WTC11 (cell line): ENCODE results near the gene CTDP1. TPM values are rescaled to one million over a fixed set of nuclear protein-coding genes. Genes with fewer than 3 reads are reported as not detected.

Experiments
- ATAC-seq: fragments of 200-7000 bp; cut with Tn5 transposase; 2 replicates; pipeline ENCODE4 v1.10.0; 2021; ENCODE audit warnings: mild to moderate bottlenecking, moderate library complexity
- CTCF ChIA-PET: fragments of 300-600 bp; sonication (Branson Sonifier 250); formaldehyde crosslinking; loops from one replicate; lab custom pipeline; 2021; ENCODE audit warnings: antibody characterized with exemption; lab: Charles Lee
- POLR2A ChIA-PET: fragments of 350-600 bp; sonication (Branson Sonifier 250); formaldehyde crosslinking; loops from one replicate; lab custom pipeline; 2021; ENCODE audit warnings: antibody characterized with exemption; lab: Charles Lee
- DNase-seq: peaks from one replicate; pipeline ENCODE4 v3.0.0; 2021; ENCODE audit warnings: low spot score
- H3K27ac Mint-ChIP-seq: 2 replicates; pipeline ENCODE4 v1.8.0; 2021; ENCODE audit warnings: mixed read lengths
- H3K27me3 Mint-ChIP-seq: 2 replicates; pipeline ENCODE4 v1.8.0; 2021; ENCODE audit warnings: low read depth, mild to moderate bottlenecking, moderate library complexity, mixed read lengths
- H3K36me3 Mint-ChIP-seq: 2 replicates; pipeline ENCODE4 v1.8.0; 2021; ENCODE audit warnings: mixed read lengths
- H3K4me1 Mint-ChIP-seq: 2 replicates; pipeline ENCODE4 v1.8.0; 2022; ENCODE audit warnings: mixed read lengths
- H3K4me3 Mint-ChIP-seq: 2 replicates; pipeline ENCODE4 v1.8.0; 2021; ENCODE audit warnings: mild to moderate bottlenecking, moderate library complexity, mixed read lengths
- H3K9me3 Mint-ChIP-seq: 2 replicates; pipeline ENCODE4 v1.8.0; 2021; ENCODE audit warnings: mixed read lengths
- CREB1 ChIP-seq: sonication (generic); formaldehyde crosslinking; IDR thresholded peaks from 2 replicates; pipeline ENCODE4 v1.8.0; 2023; ENCODE audit warnings: mild to moderate bottlenecking, missing genetic modification reagents
- CREM ChIP-seq: sonication (generic); formaldehyde crosslinking; IDR thresholded peaks from 2 replicates; pipeline ENCODE4 v1.8.1; 2022; ENCODE audit warnings: mild to moderate bottlenecking, missing genetic modification reagents, moderate library complexity
- ETV6 ChIP-seq: sonication (generic); formaldehyde crosslinking; IDR thresholded peaks from 2 replicates; pipeline ENCODE4 v1.8.1; 2022; ENCODE audit warnings: mild to moderate bottlenecking, missing genetic modification reagents
- NFYB ChIP-seq: sonication (generic); formaldehyde crosslinking; conservative IDR thresholded peaks from 2 replicates; pipeline ENCODE4 v1.8.0; 2022; ENCODE audit warnings: low read depth, missing genetic modification reagents
- SMAD3 ChIP-seq: sonication (generic); formaldehyde crosslinking; IDR thresholded peaks from 2 replicates; pipeline ENCODE4 v1.8.0; 2022; ENCODE audit warnings: missing genetic modification reagents, mild to moderate bottlenecking, borderline replicate concordance
- SOX15 ChIP-seq: fragments of 250-450 bp; sonication (Bioruptor Pico); IDR thresholded peaks from 2 replicates; pipeline ENCODE4 v1.9.0; 2021; ENCODE audit warnings: mild to moderate bottlenecking
- TCF7 ChIP-seq: sonication (generic); formaldehyde crosslinking; IDR thresholded peaks from 2 replicates; pipeline ENCODE4 v1.8.0; 2022; ENCODE audit warnings: mild to moderate bottlenecking, low read depth, missing genetic modification reagents, moderate library complexity
- TEAD1 ChIP-seq: sonication (generic); formaldehyde crosslinking; IDR thresholded peaks from 2 replicates; pipeline ENCODE4 v1.8.0; 2022; ENCODE audit warnings: mild to moderate bottlenecking, missing genetic modification reagents
- TEAD4 ChIP-seq: sonication (generic); formaldehyde crosslinking; IDR thresholded peaks from 2 replicates; pipeline ENCODE4 v1.8.0; 2022; ENCODE audit warnings: mild to moderate bottlenecking, missing genetic modification reagents
- TP53 ChIP-seq: sonication (generic); formaldehyde crosslinking; IDR thresholded peaks from 2 replicates; pipeline ENCODE4 v1.8.1; 2023; ENCODE audit warnings: mild to moderate bottlenecking, missing genetic modification reagents
- ZBTB21 ChIP-seq: sonication (generic); formaldehyde crosslinking; IDR thresholded peaks from 2 replicates; pipeline ENCODE4 v1.8.1; 2023; ENCODE audit warnings: mild to moderate bottlenecking, missing genetic modification reagents, borderline replicate concordance
- ZNF138 ChIP-seq: sonication (generic); formaldehyde crosslinking; conservative IDR thresholded peaks from 2 replicates; pipeline ENCODE4 v1.8.1; 2022; ENCODE audit warnings: mild to moderate bottlenecking, moderate library complexity, missing genetic modification reagents
- ZNF219 ChIP-seq: sonication (generic); formaldehyde crosslinking; IDR thresholded peaks from 2 replicates; pipeline ENCODE4 v1.8.0; 2023; ENCODE audit warnings: missing genetic modification reagents, mild to moderate bottlenecking, borderline replicate concordance
- total RNA-seq: library from RNA; stranded (reverse); gene quantifications from 3 replicates; pipeline ENCODE4 v1.2.3, GENCODE V29; 2021
- TF ChIP-seq, protein P1 (sequence below): sonication (generic); formaldehyde crosslinking; IDR thresholded peaks from 2 replicates; pipeline ENCODE4 v1.8.1; 2022; ENCODE audit warnings: mild to moderate bottlenecking, moderate library complexity, missing genetic modification reagents
- TF ChIP-seq, protein P2 (sequence below): sonication (generic); formaldehyde crosslinking; IDR thresholded peaks from 2 replicates; pipeline ENCODE4 v1.8.1; 2023; ENCODE audit warnings: mild to moderate bottlenecking, moderate library complexity, missing genetic modification reagents
- TF ChIP-seq, protein P3 (sequence below): sonication (generic); formaldehyde crosslinking; IDR thresholded peaks from 2 replicates; pipeline ENCODE4 v1.8.1; 2023; ENCODE audit warnings: mild to moderate bottlenecking, missing genetic modification reagents
- TF ChIP-seq, protein P4 (sequence below): sonication (generic); formaldehyde crosslinking; IDR thresholded peaks from 2 replicates; pipeline ENCODE4 v1.8.0; 2022; ENCODE audit warnings: mild to moderate bottlenecking, missing genetic modification reagents
- TF ChIP-seq, protein P5 (sequence below): fragments of 200-600 bp; IDR thresholded peaks from 2 replicates; pipeline ENCODE4 v1.8.0; 2022; ENCODE audit warnings: antibody characterized with exemption

CTDP1 gene
- total RNA-seq, 1 experiment from 2014 or later = 39.7 TPM

DNA sequence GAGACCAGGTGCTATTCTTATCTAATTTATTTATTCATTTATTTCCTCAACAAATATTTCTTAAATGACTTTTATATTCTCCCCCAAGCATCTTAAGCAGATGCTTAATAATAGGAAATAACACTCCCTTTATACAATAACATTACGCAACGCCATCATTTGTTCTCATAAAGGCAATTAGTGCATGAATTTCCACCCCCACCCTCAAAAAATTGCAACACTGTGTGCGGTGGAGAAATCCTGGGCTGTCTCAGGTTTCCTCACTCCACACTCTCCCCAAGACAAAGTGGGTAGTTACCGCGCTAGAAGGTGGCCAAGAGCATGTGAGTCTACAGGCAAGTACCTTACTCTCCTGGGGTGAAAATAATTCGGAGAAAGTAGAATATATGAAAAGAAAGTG, 37.0 kb upstream of the CTDP1 start:
- TF ChIP-seq TCF7 (CRISPR knock-in tag) = no peak
- Mint-ChIP-seq H3K4me1 (no peaks in the 10 kb centered on the region), H3K27ac (no peak overlapping the region), H3K36me3 (no peaks in the 10 kb centered on the region), H3K4me3 (no peak overlapping the region), H3K9me3 (no peaks in the 10 kb centered on the region), H3K27me3 (peaks cover 3% of the 10 kb centered on the region; the same call in 1 of the 2 replicates)
- no peak for ATAC-seq
- CTCF ChIA-PET = interaction anchor here (1.7 kb wide), 1 partner anchor 245 kb away, joined by 4 read pairs; no protein-coding TSS in a partner anchor
- POLR2A ChIA-PET = interaction anchor here (0.5 kb wide), 1 partner anchor 266 kb away, joined by 3 read pairs; no protein-coding TSS in a partner anchor
- DNase-seq = no peak

DNA sequence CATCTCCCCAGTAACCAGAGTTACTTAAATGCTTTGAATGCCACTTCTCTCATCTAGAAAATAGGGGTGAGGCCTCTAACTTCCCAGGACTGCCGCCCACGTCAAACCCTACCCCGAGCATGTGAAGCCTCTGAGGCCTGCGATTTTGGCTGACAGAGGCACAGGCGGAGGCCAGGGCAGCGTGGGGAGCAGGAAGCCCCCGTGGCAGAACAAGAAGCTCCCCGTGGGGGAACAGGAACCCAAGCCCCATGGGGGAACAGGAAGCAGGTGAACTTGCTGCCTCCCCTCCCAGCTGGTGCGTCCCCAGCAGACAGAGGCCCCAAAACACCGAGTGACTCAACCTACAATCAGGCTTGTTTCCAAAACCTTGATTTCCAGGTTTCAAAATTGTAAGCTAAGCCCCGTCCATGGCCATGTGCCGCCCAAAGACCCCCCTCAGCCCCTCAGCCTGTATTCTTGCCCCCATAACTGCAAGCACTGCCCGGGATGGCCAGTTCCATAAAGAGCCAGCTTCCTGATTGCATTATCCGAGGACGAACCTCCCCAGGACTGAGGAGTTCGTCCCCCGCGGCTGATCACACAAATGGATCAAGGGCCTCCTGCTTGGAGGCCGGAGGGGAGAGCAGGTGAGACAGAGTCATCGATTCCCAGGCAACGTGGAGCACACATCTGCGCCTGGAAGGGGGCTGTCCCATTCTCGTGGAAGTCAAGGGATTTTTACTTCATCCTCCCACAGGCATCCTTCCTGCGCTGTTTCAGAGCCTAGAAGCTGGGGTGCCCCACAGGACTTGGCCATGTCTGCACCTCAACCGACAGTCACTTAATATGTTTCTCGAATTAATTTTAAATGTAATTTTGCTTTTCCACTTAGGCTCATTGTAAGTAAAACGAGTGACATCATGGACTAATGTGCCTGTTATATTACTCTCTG, 36.3 kb upstream of the CTDP1 start:
- Mint-ChIP-seq H3K4me3 (no peak overlapping the region), H3K27me3 (peaks cover 3% of the 10 kb centered on the region; the same call in 1 of the 2 replicates), H3K4me1 (no peaks in the 10 kb centered on the region), H3K36me3 (no peaks in the 10 kb centered on the region), H3K27ac (no peak overlapping the region), H3K9me3 (no peaks in the 10 kb centered on the region)
- ATAC-seq (no peak), DNase-seq (no peak)
- ChIA-PET POLR2A (interaction anchor here (0.5 kb wide), 1 partner anchor 267 kb away, joined by 3 read pairs; no protein-coding TSS in a partner anchor), CTCF (interaction anchor here (0.6 to 1.7 kb wide), 3 partner anchors 55 to 289 kb away, joined by 3 to 4 read pairs (median 3); no protein-coding TSS in a partner anchor)
- no peak for TF ChIP-seq SOX15 (CRISPR knock-in tag)
- no peak for TF ChIP-seq ZBTB21 (CRISPR knock-in tag)
- no peak for TF ChIP-seq ZNF219
- TF ChIP-seq, protein P1, sequence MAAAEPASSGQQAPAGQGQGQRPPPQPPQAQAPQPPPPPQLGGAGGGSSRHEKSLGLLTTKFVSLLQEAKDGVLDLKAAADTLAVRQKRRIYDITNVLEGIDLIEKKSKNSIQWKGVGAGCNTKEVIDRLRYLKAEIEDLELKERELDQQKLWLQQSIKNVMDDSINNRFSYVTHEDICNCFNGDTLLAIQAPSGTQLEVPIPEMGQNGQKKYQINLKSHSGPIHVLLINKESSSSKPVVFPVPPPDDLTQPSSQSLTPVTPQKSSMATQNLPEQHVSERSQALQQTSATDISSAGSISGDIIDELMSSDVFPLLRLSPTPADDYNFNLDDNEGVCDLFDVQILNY (CRISPR knock-in tag) = no peak
- TF ChIP-seq, protein P2, sequence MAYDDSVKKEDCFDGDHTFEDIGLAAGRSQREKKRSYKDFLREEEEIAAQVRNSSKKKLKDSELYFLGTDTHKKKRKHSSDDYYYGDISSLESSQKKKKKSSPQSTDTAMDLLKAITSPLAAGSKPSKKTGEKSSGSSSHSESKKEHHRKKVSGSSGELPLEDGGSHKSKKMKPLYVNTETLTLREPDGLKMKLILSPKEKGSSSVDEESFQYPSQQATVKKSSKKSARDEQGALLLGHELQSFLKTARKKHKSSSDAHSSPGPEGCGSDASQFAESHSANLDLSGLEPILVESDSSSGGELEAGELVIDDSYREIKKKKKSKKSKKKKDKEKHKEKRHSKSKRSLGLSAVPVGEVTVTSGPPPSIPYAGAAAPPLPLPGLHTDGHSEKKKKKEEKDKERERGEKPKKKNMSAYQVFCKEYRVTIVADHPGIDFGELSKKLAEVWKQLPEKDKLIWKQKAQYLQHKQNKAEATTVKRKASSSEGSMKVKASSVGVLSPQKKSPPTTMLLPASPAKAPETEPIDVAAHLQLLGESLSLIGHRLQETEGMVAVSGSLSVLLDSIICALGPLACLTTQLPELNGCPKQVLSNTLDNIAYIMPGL (CRISPR knock-in tag) = no peak
- TF ChIP-seq, protein P3, sequence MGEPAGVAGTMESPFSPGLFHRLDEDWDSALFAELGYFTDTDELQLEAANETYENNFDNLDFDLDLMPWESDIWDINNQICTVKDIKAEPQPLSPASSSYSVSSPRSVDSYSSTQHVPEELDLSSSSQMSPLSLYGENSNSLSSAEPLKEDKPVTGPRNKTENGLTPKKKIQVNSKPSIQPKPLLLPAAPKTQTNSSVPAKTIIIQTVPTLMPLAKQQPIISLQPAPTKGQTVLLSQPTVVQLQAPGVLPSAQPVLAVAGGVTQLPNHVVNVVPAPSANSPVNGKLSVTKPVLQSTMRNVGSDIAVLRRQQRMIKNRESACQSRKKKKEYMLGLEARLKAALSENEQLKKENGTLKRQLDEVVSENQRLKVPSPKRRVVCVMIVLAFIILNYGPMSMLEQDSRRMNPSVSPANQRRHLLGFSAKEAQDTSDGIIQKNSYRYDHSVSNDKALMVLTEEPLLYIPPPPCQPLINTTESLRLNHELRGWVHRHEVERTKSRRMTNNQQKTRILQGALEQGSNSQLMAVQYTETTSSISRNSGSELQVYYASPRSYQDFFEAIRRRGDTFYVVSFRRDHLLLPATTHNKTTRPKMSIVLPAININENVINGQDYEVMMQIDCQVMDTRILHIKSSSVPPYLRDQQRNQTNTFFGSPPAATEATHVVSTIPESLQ = no peak
- no peak for TF ChIP-seq CREB1 (CRISPR knock-in tag)
- TF ChIP-seq TEAD4 (CRISPR knock-in tag) = no peak
- no peak for TF ChIP-seq SMAD3 (CRISPR knock-in tag)
- no peak for TF ChIP-seq TP53 (CRISPR knock-in tag)
- TF ChIP-seq ZNF138 = no peak
- no peak for TF ChIP-seq NFYB
- TF ChIP-seq, protein P4, sequence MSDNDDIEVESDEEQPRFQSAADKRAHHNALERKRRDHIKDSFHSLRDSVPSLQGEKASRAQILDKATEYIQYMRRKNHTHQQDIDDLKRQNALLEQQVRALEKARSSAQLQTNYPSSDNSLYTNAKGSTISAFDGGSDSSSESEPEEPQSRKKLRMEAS = no peak
- TF ChIP-seq, protein P5, sequence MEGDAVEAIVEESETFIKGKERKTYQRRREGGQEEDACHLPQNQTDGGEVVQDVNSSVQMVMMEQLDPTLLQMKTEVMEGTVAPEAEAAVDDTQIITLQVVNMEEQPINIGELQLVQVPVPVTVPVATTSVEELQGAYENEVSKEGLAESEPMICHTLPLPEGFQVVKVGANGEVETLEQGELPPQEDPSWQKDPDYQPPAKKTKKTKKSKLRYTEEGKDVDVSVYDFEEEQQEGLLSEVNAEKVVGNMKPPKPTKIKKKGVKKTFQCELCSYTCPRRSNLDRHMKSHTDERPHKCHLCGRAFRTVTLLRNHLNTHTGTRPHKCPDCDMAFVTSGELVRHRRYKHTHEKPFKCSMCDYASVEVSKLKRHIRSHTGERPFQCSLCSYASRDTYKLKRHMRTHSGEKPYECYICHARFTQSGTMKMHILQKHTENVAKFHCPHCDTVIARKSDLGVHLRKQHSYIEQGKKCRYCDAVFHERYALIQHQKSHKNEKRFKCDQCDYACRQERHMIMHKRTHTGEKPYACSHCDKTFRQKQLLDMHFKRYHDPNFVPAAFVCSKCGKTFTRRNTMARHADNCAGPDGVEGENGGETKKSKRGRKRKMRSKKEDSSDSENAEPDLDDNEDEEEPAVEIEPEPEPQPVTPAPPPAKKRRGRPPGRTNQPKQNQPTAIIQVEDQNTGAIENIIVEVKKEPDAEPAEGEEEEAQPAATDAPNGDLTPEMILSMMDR = no peak
- no peak for TF ChIP-seq CREM
- TF ChIP-seq ETV6 (CRISPR knock-in tag) = no peak
- TF ChIP-seq TEAD1 (CRISPR knock-in tag) = no peak
